T-helper 2 cell (primary cell): ENCODE measurements around the gene PDZK1.
"Not testable (repeated sequence)": the region's sequence is repeated elsewhere in the genome, so short reads cannot be mapped to it uniquely, and the experiment has no call there.

Experiments used
- DNase-seq, 5 experiments: peaks; one replicate each; pipeline versions ENCODE4 v3.0.0 to v3.0.0-alpha.2; 2012 to 2022
- total RNA-seq, 2 donors: gene quantifications; one replicate each; lab custom pipeline; 2026; lab: John Stamatoyannopoulos, UW

Gene PDZK1
- 0 to 0.20 reads per million in 2 donors for total RNA-seq

DNA sequence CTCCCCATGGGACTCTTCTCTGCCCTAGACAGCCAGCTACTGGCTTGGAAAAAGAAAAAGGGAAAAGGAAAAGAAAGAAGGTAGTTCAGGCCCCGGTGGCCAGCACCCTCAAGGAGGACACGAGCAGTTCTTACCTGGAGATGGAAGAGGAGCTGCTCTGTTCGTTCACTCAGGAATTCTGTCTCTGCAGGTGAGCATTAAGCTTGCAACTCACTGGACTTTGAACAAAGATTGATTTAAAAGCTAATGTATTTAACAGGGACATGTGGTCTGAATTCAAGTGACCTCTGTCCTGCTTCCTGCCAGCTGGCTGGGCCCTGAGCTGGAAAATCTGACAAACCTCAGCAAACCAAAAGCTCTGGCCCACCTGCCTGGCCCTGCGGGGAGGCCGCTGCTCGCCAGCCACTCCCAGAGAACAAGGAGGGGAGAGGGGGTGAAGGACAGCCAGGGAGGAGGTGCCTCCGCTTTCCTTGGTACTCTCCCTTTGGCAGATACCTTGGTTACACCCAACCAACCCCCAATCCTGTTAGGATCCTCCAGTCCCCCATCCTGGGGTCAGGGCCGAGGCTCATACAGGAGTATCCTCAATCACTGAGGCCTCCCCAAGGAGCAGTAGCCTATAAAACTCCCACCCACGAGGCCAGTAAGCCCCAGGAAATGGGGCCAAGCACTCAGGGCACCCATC lies at the start of gene PDZK1:
Gene PDZK1, minus strand, starts transcription at position 186 of the 685 bp plus-strand sequence. CDS start 19,347 bp downstream, outside the sequence.
- no peak for DNase-seq

DNA sequence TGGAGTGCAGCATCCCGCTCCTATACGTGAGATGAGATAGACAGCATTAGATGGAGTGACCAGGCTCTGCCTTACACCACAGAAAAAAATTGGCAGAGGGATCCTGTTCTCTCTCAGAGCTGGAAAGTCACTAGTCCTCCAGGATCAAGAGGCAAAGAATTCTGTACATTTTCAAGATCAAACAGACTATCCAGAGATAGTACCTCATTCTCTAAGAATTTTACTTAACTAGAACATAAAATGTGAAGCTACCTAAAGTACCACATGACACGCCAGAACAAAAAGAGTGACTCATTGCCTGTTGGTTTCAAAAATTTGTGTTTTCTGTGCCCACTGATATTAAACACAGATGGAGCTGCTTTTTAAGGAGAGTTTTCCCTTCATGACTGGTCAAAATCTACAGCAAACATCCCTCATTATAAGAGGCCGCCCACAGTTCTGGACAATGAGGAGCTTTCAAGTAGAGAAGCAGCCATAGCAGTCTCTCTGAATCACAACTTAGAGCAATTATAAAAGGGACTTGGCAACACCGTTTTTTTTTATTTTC lies 44.4 kb upstream of the PDZK1 start:
- DNase-seq = no peak

DNA sequence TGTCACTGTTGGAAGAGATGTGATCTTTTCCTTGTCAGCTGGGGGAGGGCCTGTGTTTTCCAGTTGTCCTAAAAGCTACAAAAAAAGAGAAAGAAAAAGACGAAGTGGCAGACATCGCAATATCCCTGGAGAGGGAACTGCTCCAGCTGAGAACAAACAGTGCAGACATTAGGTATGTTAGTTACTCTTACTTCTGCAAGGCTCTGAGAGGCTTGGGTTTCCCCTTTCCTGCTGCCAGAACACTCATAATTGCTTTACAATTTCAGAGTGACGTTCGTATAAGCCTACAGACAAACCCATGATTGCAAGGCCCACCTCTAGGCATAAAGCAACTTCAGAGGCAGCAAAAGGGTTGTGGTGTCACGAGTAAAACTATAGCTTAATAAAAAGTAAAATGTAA lies 43.3 kb upstream of the PDZK1 start:
- no peak for DNase-seq

DNA sequence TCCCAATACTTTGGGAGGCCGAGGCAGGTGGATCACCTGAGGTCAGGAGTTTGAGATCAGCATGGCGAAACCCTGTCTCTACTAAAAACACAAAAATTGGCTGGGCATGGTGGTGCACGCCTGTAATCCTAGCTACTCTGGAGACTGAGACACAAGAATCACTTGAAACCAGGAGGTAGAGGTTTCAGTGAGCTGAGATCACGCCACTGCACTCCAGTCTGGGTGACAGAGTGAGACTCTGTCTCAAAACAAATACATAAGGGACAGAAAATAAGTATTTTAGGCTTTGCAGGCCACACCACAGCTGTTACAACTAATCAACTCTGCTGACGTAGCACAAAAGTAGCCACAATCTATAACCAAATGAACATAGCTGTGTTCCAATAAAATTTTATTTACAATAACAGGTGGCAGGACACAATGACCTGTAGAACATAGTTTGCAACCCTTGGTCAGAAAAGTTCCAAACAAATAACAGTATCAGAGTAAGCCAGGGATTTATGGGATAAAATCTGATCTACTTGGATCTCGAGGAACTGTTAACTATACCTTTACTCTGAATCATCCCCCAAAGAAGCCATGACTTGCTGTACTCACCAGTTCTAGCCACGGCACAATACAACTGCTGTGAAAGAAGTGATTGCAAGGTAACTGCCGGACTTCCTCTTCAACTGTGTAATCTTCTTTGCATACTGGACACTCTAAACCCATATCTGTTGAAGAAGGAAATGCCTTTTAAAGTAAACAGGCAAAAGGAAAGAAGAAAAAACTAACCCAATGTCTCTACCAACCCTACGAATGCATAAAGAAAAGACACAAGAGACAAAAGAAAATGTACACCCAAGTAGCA lies 40.5 kb upstream of the PDZK1 start:
- DNase-seq = no peak

DNA sequence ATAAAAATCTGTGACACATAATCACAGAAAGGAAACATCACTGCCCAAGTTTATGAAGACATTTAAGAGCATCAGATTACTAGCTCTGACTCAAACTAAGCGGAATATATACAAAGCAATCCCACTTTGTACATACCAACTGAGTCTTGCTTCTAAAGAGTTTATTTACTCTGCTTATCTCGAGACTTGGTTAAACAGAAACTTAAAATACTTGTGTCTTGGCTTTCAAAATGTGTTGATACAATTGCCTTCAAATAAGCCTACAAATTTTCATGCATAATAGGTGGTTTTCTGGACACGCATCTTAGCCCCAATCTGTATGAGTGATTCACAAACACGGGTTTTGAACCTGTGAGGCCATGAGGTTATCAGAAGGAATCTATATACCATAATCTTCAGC lies 33.1 kb upstream of the PDZK1 start:
- DNase-seq = no peak

DNA sequence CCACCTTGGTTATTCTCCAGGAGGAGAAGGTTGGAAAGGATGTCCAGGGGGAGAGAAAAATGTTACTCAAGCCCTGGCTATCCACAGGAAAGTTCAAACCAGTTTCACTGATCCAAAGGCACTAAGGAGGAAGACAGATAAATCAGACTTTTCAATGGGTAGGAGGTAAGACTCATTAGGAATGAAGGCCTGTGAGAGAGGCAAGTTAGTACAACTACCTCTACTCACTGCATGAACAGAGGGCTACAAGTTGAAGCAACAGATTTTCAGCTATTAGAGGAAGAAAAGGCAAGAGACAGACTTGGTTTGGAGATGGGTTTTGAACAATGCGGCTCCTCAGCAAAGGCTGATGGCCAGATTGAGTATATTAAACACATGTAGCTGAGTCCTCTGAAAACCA lies 29.0 kb upstream of the PDZK1 start:
- no peak for DNase-seq

DNA sequence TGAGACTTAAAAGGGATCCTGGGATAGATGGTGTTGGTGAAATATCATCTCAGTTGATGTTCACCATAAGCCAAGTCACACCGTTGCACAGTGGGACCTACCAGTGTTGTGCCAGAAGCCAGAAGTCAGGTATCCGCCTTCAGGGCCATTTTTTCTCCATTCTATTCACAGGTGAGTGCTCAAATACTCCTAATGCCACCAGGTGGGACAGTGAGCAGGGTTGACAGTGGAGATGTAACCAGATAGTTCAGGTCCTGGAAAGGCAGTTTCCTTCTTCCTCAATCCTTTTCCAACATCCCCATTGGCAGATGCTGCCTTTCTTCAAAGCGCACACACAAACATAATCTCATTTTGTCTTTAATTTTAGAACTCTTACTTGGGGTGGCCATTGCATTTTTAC lies 23.7 kb upstream of the PDZK1 start:
- DNase-seq = no peak

DNA sequence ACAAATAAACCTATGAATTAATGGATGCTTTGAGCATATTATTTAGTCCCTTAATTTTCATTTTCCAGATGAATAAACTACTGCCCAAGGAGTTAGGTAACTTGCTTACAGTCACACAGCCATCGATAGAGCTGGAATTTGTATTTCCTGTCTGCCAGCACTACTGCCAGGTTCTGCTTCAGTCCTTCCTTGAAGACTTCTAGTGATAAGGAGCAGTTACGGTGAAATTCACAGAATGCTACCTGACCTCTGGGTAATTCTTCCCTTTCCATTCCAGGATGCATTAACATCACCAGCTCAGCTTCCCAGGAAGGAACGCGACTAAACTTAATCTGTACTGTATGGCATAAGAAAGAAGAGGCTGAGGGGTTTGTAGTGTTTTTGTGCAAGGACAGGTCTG lies 23.3 kb upstream of the PDZK1 start:
- no peak for DNase-seq

DNA sequence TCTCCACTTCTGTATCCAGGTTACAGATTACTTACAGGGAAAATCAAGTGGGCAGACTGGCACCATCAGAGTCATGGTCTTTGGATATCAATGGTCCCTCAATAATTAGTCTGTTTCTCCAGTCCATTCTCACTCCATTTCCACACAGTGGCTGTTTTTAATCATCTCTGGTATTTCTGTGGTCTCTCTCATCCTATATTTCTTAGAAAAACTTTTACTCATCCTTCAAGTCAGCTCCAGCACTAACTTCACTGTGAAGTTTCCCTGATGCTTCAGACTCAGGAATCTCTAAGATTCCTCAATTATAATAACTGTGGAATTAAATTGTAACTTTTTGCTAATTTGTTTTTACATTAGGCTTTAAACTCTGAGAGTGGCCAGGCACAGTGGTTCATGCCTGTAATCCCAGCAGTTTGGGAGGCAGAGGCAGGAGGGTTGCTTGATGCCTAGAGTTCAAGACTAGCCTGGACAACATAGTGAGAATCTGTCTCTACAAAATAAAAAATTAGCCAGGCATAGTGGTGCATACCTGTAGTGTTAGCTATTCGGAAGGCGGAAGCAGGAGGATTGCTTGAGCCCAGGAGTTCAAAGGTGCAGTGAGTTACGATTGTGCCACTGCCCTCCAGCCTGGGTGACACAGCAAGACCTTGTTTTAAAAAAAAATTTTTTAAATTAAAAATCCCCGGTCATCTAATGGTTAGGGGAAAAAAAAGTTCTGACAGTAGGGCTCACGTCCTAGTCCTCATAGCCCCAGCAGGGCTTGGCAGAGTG lies 22.7 kb upstream of the PDZK1 start:
- no peak for DNase-seq

DNA sequence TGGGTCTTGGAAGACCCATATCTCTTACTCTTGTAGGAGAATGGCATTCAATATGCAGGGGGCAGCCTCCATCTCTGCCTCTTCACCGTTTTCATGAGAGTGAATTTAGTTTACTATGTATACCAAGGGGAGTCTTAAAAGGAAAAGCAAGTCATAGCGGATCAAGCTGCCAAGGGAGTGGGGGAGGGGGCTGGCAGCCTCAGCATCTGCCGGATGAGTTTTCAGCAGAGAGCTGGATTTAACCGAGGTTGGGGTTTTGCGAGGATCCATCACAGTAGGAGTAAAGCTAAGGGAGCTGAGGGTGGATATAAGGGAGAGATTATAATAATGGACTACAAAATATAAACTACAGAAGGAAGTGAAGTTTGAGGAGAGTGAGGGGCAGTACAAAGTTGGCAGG lies 22.0 kb upstream of the PDZK1 start:
- no peak for DNase-seq

DNA sequence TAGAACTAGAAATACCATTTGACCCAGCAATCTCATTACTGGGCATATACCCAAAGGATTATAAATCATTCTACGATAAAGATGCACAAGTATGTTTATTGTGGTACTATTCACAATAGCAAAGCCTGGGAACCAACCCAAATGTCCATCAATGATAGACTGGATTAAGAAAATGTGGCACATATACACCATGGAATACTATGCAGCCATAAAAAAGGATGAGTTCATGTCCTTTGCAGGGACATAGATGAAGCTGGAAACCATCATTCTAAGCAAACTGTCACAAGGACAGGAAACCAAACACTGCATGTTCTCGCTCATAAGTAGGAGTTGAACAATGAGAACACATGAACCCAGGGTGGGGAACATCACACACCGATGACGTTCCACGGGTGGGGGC lies 19.0 kb upstream of the PDZK1 start:
- DNase-seq = not testable (repeated sequence)

DNA sequence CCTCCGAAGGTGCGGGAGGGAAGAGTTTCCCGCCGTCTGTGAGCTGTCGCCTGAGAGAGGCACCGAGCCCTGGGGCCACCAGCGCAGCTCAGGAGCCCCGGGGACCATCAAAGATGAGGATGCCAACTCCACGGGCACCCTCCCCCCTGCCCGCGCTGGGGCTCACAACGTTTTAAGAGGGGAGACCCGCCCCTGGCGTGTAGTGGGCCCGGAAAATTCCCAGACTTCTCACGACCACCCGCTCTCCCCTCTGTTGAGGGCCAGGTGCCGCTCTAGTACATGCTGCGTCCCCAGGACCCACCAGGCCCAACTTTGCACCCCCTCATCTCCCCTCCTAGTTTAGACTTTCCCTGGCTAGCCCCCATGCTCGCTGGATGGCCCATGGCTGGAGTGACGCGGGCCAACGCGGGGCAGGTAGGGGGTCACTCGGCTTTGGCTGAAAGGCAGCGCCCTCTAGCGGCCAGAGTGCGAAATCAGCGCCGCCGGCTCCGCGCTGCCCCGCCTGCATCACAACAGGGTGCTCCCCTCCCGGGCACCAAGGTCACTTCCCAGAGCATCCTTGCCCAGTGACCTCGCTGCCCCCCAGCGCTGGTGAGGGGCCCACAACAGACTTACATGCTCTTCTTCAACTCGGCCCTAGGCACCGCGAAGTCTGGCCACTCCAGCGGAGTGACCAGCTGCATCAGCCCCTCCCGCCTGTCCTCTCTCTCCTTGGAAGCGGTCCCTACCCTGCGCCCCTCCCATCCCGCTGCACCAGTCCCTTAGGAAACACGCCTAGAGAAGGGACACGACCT lies 13.9 kb upstream of the PDZK1 start:
- DNase-seq = peak; percentile 51 to 66 (median 55)

DNA sequence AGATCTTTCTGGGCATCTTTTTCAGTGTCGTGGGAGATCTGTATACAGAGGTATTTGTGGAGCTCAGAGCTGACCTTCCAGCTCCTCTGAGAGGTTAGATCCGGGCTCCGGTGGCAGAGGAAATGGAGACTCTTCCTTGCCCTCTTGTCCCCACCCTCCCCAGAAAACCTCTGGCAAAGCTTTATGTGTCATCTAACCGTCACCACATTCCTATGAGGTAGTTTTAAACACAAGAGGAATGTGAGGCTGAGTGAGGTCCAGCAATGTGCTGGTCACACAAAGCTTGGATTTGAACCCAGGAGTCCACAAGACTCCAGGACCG lies 13.3 kb upstream of the PDZK1 start:
- no peak for DNase-seq

DNA sequence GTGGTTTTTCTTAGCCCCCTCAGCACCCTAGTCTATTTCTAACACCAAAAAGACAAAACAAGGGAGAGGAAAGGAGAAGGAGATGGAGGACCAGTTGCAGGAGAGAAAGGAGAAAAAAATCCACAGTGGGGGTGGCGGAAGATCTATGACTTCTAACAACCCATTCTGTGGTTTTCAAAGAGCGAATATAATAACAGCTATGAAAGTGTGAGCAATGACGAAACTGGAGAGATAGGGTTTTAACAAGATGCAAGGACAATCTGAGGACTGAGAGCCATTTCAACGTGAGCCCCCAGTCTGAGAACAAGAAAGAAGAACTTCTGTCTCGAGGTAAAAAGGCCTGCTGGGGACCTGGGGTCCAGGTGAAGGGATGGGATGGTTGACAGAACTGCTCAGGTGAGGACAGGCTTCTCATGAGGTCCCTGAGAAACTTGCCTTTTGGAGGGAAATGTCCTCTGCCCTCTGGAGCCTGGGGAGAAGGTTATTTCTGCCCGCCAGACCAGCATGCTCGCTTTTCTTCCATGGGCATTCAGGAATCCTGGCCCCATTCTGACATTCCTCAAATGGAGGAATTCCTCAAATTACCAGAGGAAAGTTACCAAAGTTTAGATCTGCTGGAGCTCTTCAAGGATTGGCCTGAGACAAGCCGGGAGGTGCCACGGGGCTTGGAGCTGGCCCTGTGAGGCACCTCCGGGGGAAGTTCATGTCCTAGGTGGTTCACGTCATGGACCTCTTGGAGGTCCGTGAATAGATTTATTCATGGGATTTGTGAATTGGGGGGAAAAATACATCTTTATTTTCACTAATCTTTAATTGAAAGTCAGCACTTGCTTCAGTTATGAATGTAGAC lies 12.3 kb upstream of the PDZK1 start, which contains the start of gene CD160:
Gene CD160, plus strand, starts transcription at position 270 of the 850 bp plus-strand sequence. CDS start 8,829 bp downstream, outside the sequence.
- peak in 1 of 5 experiments; percentile 72 for DNase-seq

DNA sequence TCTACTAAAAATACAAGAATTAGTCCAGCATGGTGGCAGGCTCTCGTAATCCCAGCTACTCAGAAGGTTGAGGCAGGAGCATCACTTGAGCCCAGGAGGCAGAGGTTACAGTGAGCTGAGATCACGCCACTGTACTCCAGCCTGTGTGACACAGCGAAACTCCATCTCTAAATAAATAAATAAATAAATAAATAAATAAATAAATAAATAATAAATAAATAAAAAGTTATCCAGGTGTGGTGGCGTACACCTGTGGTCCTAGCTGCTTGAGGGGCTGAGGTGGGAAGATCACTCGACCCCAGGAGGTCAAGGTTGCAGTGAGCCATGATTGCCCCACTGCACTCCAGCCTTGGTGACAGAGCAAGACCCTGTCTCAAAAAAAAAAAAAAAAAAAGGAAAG lies 11.3 kb upstream of the PDZK1 start:
- DNase-seq = not testable (repeated sequence)

DNA sequence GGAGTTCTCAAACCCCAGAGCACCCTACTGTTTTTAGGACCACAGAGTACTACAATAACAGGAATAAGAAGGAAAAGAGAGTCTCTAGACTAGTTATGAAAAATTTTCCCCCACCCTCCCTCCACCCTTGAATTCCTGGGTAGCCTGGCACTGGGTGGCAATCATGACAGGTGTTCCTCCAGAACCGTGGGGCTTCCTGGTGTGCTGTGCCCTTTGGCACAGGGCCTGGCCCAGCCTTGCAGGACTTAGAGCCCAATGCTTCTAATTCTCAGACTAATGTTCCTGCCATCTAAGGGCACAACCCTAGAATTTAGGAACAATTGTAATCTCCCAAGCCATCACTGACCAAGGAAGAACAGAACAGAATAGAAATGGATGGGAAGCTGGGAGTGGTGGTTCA lies 10.7 kb upstream of the PDZK1 start:
- DNase-seq = no peak

DNA sequence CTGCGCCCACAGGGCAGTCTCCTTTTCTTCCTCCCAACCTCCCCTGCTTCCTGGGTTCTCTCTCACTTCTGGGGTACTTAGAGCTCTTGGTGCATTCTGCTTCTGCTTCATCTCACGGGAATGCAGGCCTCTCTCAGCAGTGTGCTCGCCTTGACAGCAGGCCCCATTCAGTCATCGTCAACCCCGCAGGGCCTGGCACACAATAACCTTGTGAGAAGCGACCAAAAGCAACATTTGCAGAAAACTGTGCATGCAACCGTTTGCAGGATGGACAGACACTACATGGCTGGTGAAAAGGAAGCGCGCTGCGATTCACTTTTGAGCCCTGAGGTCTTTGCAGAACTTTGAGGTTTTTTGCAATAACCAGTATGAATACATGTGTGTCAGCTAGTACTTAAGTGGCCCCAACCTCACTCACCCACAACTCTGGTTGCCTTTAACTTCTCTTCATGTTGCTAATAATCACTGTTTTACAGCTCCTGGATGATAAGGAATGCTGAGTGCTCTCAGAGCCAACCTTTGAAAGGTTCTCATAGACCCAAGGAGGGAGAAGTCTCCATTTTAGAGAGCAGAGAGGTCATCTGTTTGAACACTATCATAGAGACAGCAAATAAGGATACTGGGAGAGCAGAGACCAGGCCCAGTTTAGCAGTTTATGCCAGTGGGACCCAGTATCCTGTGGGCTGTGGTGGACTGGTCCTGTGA lies 9.6 kb upstream of the PDZK1 start:
- DNase-seq = peak in 1 of 5 experiments; percentile 68

DNA sequence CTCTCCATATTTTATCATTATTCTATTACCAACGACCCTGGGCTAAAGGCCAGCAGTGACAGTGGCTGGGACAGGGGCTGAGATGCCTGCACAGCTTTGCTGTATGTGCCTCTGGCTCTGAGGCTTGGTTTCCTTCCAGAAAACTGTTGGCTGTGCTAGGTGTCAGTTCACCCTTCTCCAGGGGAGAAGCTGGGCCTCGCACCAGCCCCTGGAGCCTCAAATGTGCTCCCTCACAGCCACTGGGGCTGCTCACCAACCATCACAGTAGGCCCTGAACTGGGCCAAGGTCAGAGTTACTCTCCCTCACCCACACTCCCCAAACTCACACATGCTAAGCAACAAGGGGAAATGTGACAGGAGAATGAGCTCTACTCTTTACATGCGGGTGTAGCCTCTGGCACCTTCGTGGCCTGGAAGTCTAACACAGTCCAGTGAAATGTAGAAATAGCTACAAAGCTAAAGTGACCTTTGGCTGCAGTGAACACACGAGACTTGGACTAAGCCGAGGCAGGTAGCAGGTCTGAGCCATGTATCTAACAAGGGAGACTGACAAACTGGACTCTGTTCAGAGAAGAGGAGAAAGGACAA lies 7.5 kb upstream of the PDZK1 start:
- DNase-seq = no peak

DNA sequence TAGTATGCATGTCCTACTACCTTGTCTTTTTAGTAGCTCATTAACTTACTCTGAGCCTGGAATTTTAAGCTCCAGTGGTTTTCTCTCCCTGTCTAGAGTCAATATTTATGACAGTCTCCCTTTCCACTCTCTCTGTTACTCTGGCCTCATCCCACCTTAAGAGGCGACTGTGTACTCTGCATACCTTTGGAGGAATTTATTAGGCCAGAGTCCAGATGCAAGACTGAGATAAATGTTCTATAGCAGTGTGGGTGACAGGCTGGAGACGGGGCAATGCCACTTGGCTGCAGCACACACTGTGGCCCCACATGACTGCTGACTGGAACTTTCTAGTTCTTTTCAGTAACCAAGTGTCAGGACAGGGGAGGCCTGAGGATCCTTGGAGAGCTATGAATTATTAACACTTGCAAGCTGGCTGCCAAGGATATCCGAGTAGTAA lies 4.1 kb upstream of the PDZK1 start:
- no peak for DNase-seq
